Smooth muscle cell (in vitro differentiated cells): ENCODE data around the gene S100A12. TPM values are rescaled to one million over a fixed set of nuclear protein-coding genes. Genes with fewer than 3 reads are reported as not detected.

Experiments used
- DNase-seq: peaks from one replicate; lab custom pipeline; 2025; ENCODE audit not compliant: unreplicated experiment; lab: John Stamatoyannopoulos, UW
- H2AFZ ChIP-seq: fragments of 200-600 bp; sonication (generic); 2 replicates; pipeline ENCODE4 v1.6.0; 2016; ENCODE audit warnings: antibody characterized with exemption, low read depth, mild to moderate bottlenecking
- H3F3A ChIP-seq: fragments of 200-600 bp; sonication (generic); 2 replicates; pipeline ENCODE4 v1.6.0; 2017; ENCODE audit warnings: antibody characterized with exemption, low read depth
- H3K27ac ChIP-seq: fragments of 200-600 bp; sonication (generic); 2 replicates; pipeline ENCODE4 v1.5.1; 2016; ENCODE audit warnings: low read depth, mild to moderate bottlenecking
- H3K27me3 ChIP-seq: fragments of 200-600 bp; sonication (generic); 2 replicates; pipeline ENCODE4 v1.6.1; 2016; ENCODE audit warnings: low read depth, mild to moderate bottlenecking
- H3K36me3 ChIP-seq: fragments of 200-600 bp; sonication (generic); 2 replicates; pipeline ENCODE4 v1.5.1; 2016; ENCODE audit warnings: low read depth
- H3K4me1 ChIP-seq: fragments of 200-600 bp; sonication (generic); 2 replicates; pipeline ENCODE4 v1.5.1; 2016; ENCODE audit warnings: low read depth
- H3K4me2 ChIP-seq: fragments of 200-600 bp; sonication (generic); 2 replicates; pipeline ENCODE4 v1.6.0; 2016; ENCODE audit warnings: mild to moderate bottlenecking
- H3K4me3 ChIP-seq: fragments of 200-600 bp; sonication (generic); 2 replicates; pipeline ENCODE4 v1.5.1; 2016; ENCODE audit warnings: mild to moderate bottlenecking
- H3K79me2 ChIP-seq: fragments of 200-600 bp; sonication (generic); 2 replicates; pipeline ENCODE4 v1.6.0; 2016; ENCODE audit warnings: low read depth, mild to moderate bottlenecking
- H3K9ac ChIP-seq: fragments of 200-600 bp; sonication (generic); 2 replicates; pipeline ENCODE4 v1.6.0; 2016; ENCODE audit warnings: low read depth
- H3K9me3 ChIP-seq: fragments of 200-600 bp; sonication (generic); replicated peaks from 2 replicates; pipeline ENCODE4 v1.5.1; 2016; ENCODE audit warnings: low read depth
- H4K20me1 ChIP-seq: fragments of 200-600 bp; sonication (generic); 2 replicates; pipeline ENCODE4 v1.6.0; 2016; ENCODE audit warnings: low read depth
- WGBS: methylation state at CpG from one replicate; pipeline ENCODE4 v1.1.7; 2016; ENCODE audit warnings: low lambda C conversion rate; 5-methylcytosine and 5-hydroxymethylcytosine counted together
- polyA plus RNA-seq: library from polyadenylated mRNA; unstranded; fragments of >200 nt; fragmentation: Nextera tagmentation; extraction: Ambion mirVana; gene quantifications from 2 replicates; pipeline ENCODE4 v1.2.1, GENCODE V29; 2016
- total RNA-seq: library from RNA; depleted of rRNA; stranded (reverse); fragments of >200 nt; gene quantifications from 2 replicates; pipeline ENCODE4 v1.2.3, GENCODE V29; 2014
- TF ChIP-seq, protein P1 (sequence below): fragments of 200-600 bp; sonication (generic); IDR thresholded peaks from 2 replicates; pipeline ENCODE4 v1.5.1; 2017; ENCODE audit warnings: borderline replicate concordance, mild to moderate bottlenecking, antibody characterized with exemption; ENCODE audit not compliant: insufficient read depth, poor library complexity, severe bottlenecking

S100A12 gene
- total and polyA plus RNA-seq, 2 experiments from 2014 or later: not detected

- DNase-seq: no peak
- H3F3A ChIP-seq: no peaks in the 10 kb centered on the region
- no peak overlapping the region for H3K4me3 ChIP-seq
- H2AFZ ChIP-seq: no peak overlapping the region
- no peaks in the 10 kb centered on the region for H3K79me2 ChIP-seq
- H3K9ac ChIP-seq: no peak overlapping the region
- H3K4me2 ChIP-seq: no peak overlapping the region
- H3K36me3 ChIP-seq: no peaks in the 10 kb centered on the region
- H3K27me3 ChIP-seq: no peaks in the 10 kb centered on the region
- H3K4me1 ChIP-seq: no peaks in the 10 kb centered on the region
- H4K20me1 ChIP-seq: no peaks in the 10 kb centered on the region
- no peaks in the 10 kb centered on the region for H3K9me3 ChIP-seq
- WGBS: 73% methylated on average over 4 of the region's 4 CpGs
- no peak overlapping the region for H3K27ac ChIP-seq
- TF ChIP-seq, protein P1, sequence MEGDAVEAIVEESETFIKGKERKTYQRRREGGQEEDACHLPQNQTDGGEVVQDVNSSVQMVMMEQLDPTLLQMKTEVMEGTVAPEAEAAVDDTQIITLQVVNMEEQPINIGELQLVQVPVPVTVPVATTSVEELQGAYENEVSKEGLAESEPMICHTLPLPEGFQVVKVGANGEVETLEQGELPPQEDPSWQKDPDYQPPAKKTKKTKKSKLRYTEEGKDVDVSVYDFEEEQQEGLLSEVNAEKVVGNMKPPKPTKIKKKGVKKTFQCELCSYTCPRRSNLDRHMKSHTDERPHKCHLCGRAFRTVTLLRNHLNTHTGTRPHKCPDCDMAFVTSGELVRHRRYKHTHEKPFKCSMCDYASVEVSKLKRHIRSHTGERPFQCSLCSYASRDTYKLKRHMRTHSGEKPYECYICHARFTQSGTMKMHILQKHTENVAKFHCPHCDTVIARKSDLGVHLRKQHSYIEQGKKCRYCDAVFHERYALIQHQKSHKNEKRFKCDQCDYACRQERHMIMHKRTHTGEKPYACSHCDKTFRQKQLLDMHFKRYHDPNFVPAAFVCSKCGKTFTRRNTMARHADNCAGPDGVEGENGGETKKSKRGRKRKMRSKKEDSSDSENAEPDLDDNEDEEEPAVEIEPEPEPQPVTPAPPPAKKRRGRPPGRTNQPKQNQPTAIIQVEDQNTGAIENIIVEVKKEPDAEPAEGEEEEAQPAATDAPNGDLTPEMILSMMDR: no peak
Observed at GRCh38 chr1:153341431-153341934, 33.9 kb downstream of the S100A12 start.

DNA sequence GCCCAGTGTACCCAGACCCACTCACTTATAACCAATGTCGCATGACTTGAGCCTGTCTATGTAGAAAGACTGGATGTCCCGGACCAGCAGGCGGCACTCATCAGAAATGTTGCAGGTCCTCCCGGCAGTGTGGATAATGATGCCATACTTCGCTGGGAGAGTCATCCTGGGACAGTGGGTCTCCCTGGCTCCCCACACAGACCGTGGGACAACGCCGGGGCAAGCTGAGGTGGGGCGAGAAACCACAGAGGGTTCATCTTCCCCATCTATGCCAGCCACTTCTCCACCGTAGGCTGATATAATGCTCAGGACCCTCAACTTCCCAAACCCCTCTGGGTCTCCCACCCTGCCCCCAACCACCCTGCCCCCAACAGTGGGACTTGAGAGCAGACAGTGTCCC lies 35.1 kb downstream of the S100A12 start:
- Histone ChIP-seq H3K9ac (no peak overlapping the region), H4K20me1 (no peaks in the 10 kb centered on the region), H3K4me2 (no peak overlapping the region), H3K4me1 (no peaks in the 10 kb centered on the region), H3K27me3 (no peaks in the 10 kb centered on the region), H3K4me3 (no peak overlapping the region), H3F3A (no peaks in the 10 kb centered on the region), H3K9me3 (no peaks in the 10 kb centered on the region), H3K79me2 (no peaks in the 10 kb centered on the region), H3K27ac (no peak overlapping the region), H2AFZ (no peak overlapping the region), H3K36me3 (no peaks in the 10 kb centered on the region)
- TF ChIP-seq, protein P1: no peak
- 87% methylated on average over 10 of the region's 10 CpGs for WGBS
- DNase-seq: no peak

DNA sequence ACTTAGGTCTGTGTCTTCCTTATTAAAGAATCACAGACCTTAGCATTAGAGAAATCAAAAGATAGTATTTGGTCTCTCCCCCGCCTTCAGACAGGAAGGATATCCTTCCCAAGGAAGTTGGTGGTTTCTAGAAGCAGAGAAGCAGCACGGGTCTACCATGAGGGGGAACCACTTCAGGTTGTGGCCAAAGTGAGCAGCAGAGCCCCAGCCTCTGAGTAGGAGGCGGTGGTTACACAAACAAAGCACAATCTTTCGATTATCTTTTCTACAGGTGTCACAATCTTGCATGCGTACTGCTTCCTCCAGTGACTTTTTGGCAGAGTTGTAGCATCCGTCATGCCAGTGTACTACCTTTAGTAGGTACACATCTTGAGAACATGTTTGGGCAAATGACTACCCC lies 35.6 kb downstream of the S100A12 start:
- no peaks in the 10 kb centered on the region for H3K79me2 ChIP-seq
- no peak overlapping the region for H2AFZ ChIP-seq
- H3K4me1 ChIP-seq: no peaks in the 10 kb centered on the region
- no peak overlapping the region for H3K9ac ChIP-seq
- 71% methylated on average over 6 of the region's 6 CpGs for WGBS
- DNase-seq: no peak
- no peaks in the 10 kb centered on the region for H3F3A ChIP-seq
- no peak overlapping the region for H3K4me3 ChIP-seq
- no peaks in the 10 kb centered on the region for H3K27me3 ChIP-seq
- H3K9me3 ChIP-seq: no peaks in the 10 kb centered on the region
- H3K36me3 ChIP-seq: no peaks in the 10 kb centered on the region
- no peak overlapping the region for H3K4me2 ChIP-seq
- H3K27ac ChIP-seq: no peak overlapping the region
- TF ChIP-seq, protein P1: no peak
- no peaks in the 10 kb centered on the region for H4K20me1 ChIP-seq
